Stimulated activated CD8-positive, alpha-beta memory T cell treated with anti-CD3 and anti-CD28 coated beads, Interleukin-4, amount 100 ng/mL, for 24 hours (primary cell): ENCODE results near the gene HECW1.
"Not testable (repeated sequence)": the region's sequence is repeated elsewhere in the genome, so short reads cannot be mapped to it uniquely, and the experiment has no call there.

ENCODE experiments used
- DNase-seq: peaks from one replicate; pipeline ENCODE4 v3.0.0-alpha.2; 2020; ENCODE audit warnings: low read depth

The HECW1 gene

GRCh38 chr7:43309706-43310022, 197.2 kb downstream of the HECW1 start:
- no peak for DNase-seq

- DNase-seq = no peak
Observed at GRCh38 chr7:43311052-43311451, 198.6 kb downstream of the HECW1 start.

GRCh38 chr7:43311694-43312093, 199.2 kb downstream of the HECW1 start:
- DNase-seq = no peak

GRCh38 chr7:43313628-43314378, 201.4 kb downstream of the HECW1 start:
- no peak for DNase-seq

GRCh38 chr7:43314379-43315158, 202.1 kb downstream of the HECW1 start:
- no peak for DNase-seq

GRCh38 chr7:43317075-43317474, 204.6 kb downstream of the HECW1 start:
- no peak for DNase-seq

- DNase-seq = no peak
Observed at GRCh38 chr7:43318188-43318770, 205.8 kb downstream of the HECW1 start.

GRCh38 chr7:43325595-43325994, 213.1 kb downstream of the HECW1 start:
- DNase-seq = no peak

- no peak for DNase-seq
Observed at GRCh38 chr7:43328336-43328735, 215.9 kb downstream of the HECW1 start.

GRCh38 chr7:43328785-43329380, 216.4 kb downstream of the HECW1 start:
- DNase-seq = no peak

- DNase-seq = no peak
Observed at GRCh38 chr7:43332193-43332796, 219.8 kb downstream of the HECW1 start.

GRCh38 chr7:43337191-43337590, 224.7 kb downstream of the HECW1 start:
- DNase-seq = no peak

GRCh38 chr7:43337811-43338210, 225.4 kb downstream of the HECW1 start:
- no peak for DNase-seq

- no peak for DNase-seq
Observed at GRCh38 chr7:43341132-43341531, 228.7 kb downstream of the HECW1 start.

GRCh38 chr7:43343417-43343816, 231.0 kb downstream of the HECW1 start:
- not testable (repeated sequence) for DNase-seq

GRCh38 chr7:43345696-43346095, 233.2 kb downstream of the HECW1 start:
- DNase-seq = not testable (repeated sequence)

- DNase-seq = no peak
Observed at GRCh38 chr7:43351683-43352082, 239.2 kb downstream of the HECW1 start.

- no peak for DNase-seq
Observed at GRCh38 chr7:43353902-43354301, 241.5 kb downstream of the HECW1 start.

- no peak for DNase-seq
Observed at GRCh38 chr7:43362652-43363034, 250.2 kb downstream of the HECW1 start.

- no peak for DNase-seq
Observed at GRCh38 chr7:43363035-43363791, 250.8 kb downstream of the HECW1 start.

GRCh38 chr7:43364391-43364790, 251.9 kb downstream of the HECW1 start:
- DNase-seq = no peak
